Eye (tissue), 1 donor: ENCODE measurements around the gene PDP2.
"Not testable (repeated sequence)": the region's sequence is repeated elsewhere in the genome, so short reads cannot be mapped to it uniquely, and the experiment has no call there.

Experiments used
- DNase-seq: peaks from one replicate; pipeline ENCODE4 v3.0.0-alpha.2; 2015

The PDP2 gene

GRCh38 chr16:66856184-66856730 lies 24.1 kb upstream of the PDP2 start:
- DNase-seq = no peak

DNA sequence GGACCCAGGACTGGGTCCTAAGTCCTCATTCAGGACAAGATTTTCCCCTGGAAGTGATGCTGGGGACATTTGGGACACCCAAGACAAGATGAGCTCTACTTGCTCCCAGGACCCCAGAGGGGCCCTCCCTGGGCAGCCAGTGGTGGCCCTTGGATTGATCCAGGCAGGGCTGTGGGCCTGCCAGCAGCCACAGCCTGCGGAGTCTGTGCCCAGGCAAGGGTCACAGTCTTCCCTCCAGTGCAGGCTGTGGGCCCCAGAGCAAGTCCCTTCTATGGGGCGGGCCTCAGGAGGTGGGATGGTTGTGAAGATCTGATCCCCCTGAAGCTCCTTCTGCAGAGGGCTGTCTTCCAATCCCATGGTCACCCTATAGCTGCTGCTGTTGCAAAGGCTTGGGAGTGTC lies 23.5 kb upstream of the PDP2 start:
- DNase-seq = no peak

GRCh38 chr16:66857437-66857836 lies 22.9 kb upstream of the PDP2 start:
- no peak for DNase-seq

DNA sequence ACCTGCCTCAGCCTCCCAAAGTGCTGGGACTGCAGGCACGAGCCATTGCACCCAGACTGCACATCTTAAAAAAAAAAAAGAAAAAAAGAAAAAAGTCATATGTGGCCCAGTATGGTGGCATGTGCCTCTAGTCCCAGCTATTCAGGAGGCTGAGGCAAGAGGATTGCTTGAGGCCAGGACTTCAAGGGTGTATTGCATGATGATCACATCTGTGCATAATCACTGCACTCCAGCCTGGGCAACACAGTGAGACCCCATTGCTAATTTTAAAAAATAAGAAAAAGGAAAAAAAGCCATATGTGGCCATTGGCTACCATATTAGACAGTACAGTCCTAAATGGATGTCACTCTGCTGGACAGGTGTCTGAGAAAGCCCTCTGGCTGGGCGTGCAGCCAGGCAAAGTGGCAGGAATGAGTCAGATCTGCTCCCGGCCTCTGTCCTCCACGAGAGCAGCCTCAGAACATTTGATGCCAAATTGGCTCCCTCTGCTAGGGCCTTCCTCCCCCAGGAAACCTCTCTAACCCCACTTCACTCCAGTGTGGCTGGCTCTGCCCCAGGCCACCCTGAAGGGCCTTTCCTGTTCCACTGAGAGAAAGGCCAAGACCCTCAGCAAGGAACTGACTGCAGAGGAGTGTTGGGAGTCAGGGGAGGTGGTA lies 21.4 kb upstream of the PDP2 start:
- no peak for DNase-seq

GRCh38 chr16:66859397-66860068 lies 20.8 kb upstream of the PDP2 start:
- no peak for DNase-seq

GRCh38 chr16:66862023-66862520 lies 18.2 kb upstream of the PDP2 start:
- no peak for DNase-seq

DNA sequence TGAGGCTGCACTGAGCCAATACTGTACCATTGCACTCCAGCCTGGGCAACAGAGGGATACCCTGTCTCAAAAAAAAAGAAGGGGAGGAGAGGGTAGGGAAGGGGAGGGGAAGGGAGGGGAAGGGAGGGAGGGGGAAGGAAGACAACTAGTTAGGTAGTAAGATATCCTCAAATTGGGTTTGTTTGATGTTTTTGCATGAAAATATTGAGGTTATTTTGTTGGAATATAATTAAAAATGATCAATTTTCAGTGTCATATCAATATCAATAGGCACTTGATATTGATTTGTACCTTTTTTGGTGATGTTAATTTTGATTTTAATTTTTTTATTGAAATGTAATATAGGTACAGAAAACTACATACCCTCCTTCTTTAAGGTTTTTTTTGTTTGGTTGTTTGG lies 16.6 kb upstream of the PDP2 start:
- DNase-seq = no peak

GRCh38 chr16:66869424-66869823 lies 10.9 kb upstream of the PDP2 start:
- no peak for DNase-seq

GRCh38 chr16:66871363-66871762 lies 9.0 kb upstream of the PDP2 start:
- DNase-seq = not testable (repeated sequence)

- DNase-seq = no peak
Observed at GRCh38 chr16:66871840-66872239, 8.5 kb upstream of the PDP2 start.

DNA sequence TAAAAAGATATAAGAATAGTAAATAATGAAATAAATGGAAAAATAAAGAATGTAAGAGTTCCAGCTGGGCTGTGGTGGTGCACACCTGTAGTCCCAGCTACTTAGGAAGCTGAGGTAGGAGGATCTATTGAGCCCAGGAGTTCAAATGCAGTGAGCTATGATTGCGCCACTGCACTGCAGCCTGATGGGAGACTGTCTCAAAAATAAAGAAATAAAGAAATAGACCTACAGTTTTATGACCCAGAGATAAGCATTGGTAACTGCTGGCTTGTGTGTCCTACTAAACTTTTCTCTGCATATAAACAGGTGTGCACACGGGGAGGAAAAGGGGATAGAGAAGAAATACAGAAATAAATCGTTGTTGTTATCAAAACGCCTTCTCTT lies 7.8 kb upstream of the PDP2 start:
- DNase-seq = no peak

DNA sequence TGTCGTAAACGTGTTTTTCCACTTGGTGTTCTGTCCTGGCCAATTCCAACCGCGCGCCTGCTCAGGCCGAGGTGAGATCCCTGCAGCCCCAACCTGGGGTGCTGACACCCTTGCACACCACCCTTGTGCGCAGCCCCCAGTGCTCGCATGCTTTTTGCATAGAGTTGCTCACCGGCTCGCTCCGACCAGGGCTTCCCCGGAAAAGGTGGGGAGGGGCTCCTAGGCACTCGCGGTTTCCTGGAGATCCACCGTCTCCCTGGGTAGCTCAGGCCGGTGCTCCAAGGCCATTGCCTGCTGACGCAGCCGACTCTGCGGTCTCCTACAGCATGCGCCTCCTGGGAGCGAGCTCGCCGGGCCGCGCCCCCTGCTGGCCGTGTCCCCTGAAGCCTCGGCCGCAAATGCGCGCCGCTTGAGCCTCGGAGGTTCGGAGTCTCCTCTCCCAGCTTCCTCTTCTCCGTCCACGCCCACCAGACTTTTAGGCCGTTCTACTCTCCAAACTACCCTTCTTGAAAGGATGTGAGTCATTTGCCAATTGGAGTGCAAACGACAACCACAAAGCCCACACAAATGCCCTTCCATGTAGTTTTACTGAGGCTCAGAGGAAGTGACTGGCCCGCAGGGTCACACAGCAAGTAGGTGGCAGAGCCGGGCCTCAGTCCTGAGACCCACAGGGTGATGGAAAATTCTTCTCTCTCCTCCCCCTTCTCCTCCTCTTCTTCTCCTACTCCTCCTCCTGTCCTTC lies 7.2 kb upstream of the PDP2 start:
- peak; percentile 92 for DNase-seq

DNA sequence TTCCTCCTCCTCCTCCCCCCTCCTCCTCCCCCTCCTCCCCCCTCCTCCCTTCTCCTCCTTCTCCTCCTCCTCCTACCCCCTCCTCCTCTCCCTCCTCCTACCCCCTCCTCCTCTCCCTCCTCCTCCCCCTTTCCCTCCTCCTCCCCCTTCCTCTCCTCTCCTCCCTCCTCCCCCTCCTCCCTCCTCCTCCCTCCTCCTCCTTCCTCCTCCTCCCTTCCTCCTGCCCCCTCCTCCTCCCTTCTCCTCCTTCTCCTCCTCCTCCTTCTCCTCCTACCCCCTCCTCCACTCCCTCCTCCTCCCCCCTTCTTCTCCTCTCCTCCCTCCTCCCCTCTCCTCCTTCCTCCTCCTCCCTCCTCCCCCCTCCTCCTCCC lies 6.6 kb upstream of the PDP2 start:
- no peak for DNase-seq

GRCh38 chr16:66874079-66874775 lies 6.1 kb upstream of the PDP2 start:
- peak; percentile 51 for DNase-seq

GRCh38 chr16:66878067-66878466 lies 2.2 kb upstream of the PDP2 start:
- no peak for DNase-seq

GRCh38 chr16:66881014-66881417 lies 701 bp downstream of the PDP2 start:
- DNase-seq = no peak

GRCh38 chr16:66881560-66881959 lies 1.2 kb downstream of the PDP2 start:
- DNase-seq = no peak

DNA sequence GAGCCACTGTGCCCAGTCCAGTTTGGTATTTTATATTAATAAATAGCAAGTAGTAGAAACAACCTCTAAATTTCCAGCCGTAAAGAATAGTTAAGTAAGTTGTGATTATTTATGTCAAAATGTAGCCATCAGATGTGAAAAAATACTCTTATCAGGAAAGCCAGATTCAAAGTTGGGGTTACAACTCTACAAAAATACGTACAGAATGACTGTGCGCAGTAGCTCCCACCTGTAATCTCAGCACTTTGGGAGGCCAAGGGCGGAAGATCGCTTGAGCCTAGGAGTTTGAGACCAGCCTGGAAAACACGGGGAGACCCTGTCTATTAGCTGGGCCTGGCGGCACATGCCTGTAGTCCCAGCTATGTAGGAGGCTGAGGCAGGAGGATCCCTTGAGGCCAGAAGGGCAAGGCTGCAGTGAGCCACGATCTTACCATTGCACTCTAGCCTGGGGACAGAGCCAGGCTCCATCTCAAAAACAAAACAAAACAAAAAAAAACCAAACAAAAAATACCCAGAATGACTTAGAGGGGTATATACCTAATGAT lies 1.7 kb downstream of the PDP2 start:
- DNase-seq = no peak

DNA sequence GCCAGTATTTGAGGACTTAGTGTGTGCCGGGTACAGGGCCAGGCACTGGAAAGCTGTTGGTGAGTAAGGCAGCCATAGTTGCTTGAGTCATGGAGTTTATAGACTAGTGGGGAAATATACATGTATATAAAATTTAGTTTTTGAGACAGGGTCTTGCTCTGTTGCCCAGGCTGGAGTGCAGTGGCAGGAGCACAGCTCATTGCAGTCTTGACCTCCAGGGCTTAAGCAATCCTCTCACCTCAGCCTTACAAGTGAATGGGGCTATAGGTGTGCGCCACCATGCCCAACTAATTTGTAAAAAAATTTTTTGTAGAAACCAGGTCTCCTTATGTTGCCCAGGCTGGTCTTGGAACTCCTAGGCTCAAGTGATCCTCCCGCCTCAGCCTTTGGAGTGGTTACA lies 2.4 kb downstream of the PDP2 start:
- DNase-seq = no peak

DNA sequence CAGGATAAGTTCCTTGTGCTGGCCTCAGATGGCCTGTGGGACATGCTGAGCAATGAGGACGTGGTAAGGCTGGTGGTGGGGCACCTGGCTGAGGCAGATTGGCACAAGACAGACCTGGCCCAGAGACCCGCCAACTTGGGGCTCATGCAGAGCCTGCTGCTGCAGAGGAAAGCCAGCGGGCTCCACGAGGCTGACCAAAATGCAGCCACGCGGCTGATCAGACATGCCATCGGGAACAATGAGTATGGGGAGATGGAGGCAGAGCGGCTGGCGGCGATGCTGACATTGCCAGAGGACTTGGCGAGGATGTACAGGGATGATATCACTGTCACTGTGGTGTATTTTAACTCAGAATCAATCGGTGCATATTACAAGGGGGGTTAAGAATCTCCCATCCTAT lies 5.2 kb downstream of the PDP2 start:
- no peak for DNase-seq

- DNase-seq = no peak
Observed at GRCh38 chr16:66886321-66886720, 6.0 kb downstream of the PDP2 start.

- DNase-seq = no peak
Observed at GRCh38 chr16:66886914-66887313, 6.6 kb downstream of the PDP2 start.
